Measurements from ENCODE around the gene PIK3C2G. TPM values are rescaled to one million over a fixed set of nuclear protein-coding genes. Genes with fewer than 3 reads are reported as not detected.

The PIK3C2G gene
- total and polyA plus RNA-seq, 3 donors from 2014 or later: 0.55 to 1.1 (median 0.62) TPM

GRCh38 chr12:18419311-18419710 lies 158.0 kb downstream of the PIK3C2G start:
- TF ChIP-seq POLR2A (IDR thresholded peaks at IDR 0.05): no peak
- TF ChIP-seq, protein P1, sequence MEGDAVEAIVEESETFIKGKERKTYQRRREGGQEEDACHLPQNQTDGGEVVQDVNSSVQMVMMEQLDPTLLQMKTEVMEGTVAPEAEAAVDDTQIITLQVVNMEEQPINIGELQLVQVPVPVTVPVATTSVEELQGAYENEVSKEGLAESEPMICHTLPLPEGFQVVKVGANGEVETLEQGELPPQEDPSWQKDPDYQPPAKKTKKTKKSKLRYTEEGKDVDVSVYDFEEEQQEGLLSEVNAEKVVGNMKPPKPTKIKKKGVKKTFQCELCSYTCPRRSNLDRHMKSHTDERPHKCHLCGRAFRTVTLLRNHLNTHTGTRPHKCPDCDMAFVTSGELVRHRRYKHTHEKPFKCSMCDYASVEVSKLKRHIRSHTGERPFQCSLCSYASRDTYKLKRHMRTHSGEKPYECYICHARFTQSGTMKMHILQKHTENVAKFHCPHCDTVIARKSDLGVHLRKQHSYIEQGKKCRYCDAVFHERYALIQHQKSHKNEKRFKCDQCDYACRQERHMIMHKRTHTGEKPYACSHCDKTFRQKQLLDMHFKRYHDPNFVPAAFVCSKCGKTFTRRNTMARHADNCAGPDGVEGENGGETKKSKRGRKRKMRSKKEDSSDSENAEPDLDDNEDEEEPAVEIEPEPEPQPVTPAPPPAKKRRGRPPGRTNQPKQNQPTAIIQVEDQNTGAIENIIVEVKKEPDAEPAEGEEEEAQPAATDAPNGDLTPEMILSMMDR (IDR thresholded peaks at IDR 0.05): no peak
- intact Hi-C loops (cut with DNase I; ENCODE audit: low total_unique reads): no loop called here
- H3K9me3 ChIP-seq: no peaks in the 10 kb centered on the region
- 76 to 78% methylated on average over 4 of the region's 4 CpGs for whole genome bisulfite sequencing, 2 donors
- no peaks in the 10 kb centered on the region for H3K36me3 ChIP-seq (ENCODE audit: low read depth, missing control alignments)
- no peaks in the 10 kb centered on the region for H3K27me3 ChIP-seq
- no peak overlapping the region for H3K4me3 ChIP-seq
- no peaks in the 10 kb centered on the region for H3K4me1 ChIP-seq
- H3K27ac ChIP-seq: no peak overlapping the region
- DNase-seq: no peak

DNA sequence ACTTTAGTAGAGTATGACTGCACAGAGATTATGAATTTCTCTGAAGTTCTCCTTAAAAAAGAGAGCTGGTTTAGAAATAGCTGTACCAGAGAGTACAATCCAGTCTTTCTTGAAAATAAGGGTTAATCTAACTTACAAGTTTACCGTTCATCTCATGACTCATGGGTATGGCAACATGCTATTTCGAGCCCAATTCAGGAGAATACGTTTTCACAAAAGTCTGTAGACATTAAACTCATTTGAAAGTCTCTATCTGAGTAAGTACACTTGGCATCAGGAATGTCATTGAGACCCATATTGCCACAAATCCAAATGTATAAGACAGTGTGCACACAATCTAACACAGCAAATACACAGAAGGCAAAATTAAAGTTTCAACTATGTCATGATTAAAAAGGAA lies 160.5 kb downstream of the PIK3C2G start:
- Histone ChIP-seq H3K27ac (no peak overlapping the region), H3K9me3 (no peaks in the 10 kb centered on the region), H3K4me1 (no peaks in the 10 kb centered on the region), H3K4me3 (no peak overlapping the region), H3K27me3 (no peaks in the 10 kb centered on the region), H3K36me3 (ENCODE audit: low read depth, missing control alignments) (no peaks in the 10 kb centered on the region)
- no peak for DNase-seq
- TF ChIP-seq, protein P1 (IDR thresholded peaks at IDR 0.05): no peak
- TF ChIP-seq POLR2A (IDR thresholded peaks at IDR 0.05): no peak
- WGBS, 2 donors: 76 to 85% methylated on average over 3 of the region's 3 CpGs
- intact Hi-C loops (cut with DNase I; ENCODE audit: low total_unique reads): no loop called here

DNA sequence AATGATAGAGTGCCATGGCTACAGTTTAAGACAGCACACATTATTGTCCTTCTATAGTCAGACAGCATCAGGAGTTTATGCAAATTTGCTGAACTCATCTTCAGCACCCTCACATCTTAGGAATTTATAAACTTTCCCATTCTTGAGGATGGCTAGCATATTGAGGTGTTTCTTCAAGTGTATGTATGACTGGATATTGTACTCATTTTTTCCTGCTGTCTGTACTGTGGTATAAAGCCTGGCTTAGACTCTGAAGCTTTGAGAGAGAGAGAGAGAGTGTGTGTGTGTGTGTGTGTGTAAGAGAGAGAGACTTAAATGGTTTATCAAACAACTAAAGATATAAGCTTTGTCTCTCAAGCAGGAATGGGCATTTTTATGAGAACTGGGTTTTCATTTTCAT lies 161.6 kb downstream of the PIK3C2G start:
- H3K27ac ChIP-seq: no peak overlapping the region

GRCh38 chr12:18424857-18425256 lies 163.5 kb downstream of the PIK3C2G start:
- WGBS, 2 donors: 85 to 90% methylated on average over 2 of the region's 2 CpGs
- Histone ChIP-seq H3K27me3 (no peaks in the 10 kb centered on the region), H3K36me3 (ENCODE audit: low read depth, missing control alignments) (no peaks in the 10 kb centered on the region), H3K4me1 (no peaks in the 10 kb centered on the region), H3K4me3 (no peak overlapping the region), H3K9me3 (no peaks in the 10 kb centered on the region), H3K27ac (no peak overlapping the region)
- DNase-seq: no peak
- intact Hi-C loops (cut with DNase I; ENCODE audit: low total_unique reads): no loop called here
- no peak for TF ChIP-seq POLR2A (IDR thresholded peaks at IDR 0.05)
- TF ChIP-seq, protein P1 (IDR thresholded peaks at IDR 0.05): no peak

More for the DNA sequence above, 161.6 kb downstream of the PIK3C2G start:
- intact Hi-C loops (cut with DNase I; ENCODE audit: low total_unique reads): no loop called here
- H3K27me3 ChIP-seq: no peaks in the 10 kb centered on the region
- TF ChIP-seq POLR2A (IDR thresholded peaks at IDR 0.05): no peak
- TF ChIP-seq, protein P1 (IDR thresholded peaks at IDR 0.05): no peak
- H3K4me1 ChIP-seq: no peaks in the 10 kb centered on the region
- no peaks in the 10 kb centered on the region for H3K9me3 ChIP-seq
- no peaks in the 10 kb centered on the region for H3K36me3 ChIP-seq (ENCODE audit: low read depth, missing control alignments)
- no peak overlapping the region for H3K4me3 ChIP-seq
- DNase-seq: no peak

- WGBS, 2 donors: 87 to 88% methylated on average over 3 of the region's 3 CpGs
- DNase-seq: no peak
- Histone ChIP-seq H3K4me1 (no peaks in the 10 kb centered on the region), H3K9me3 (no peaks in the 10 kb centered on the region), H3K4me3 (no peak overlapping the region), H3K27ac (no peak overlapping the region), H3K36me3 (ENCODE audit: low read depth, missing control alignments) (no peaks in the 10 kb centered on the region), H3K27me3 (no peaks in the 10 kb centered on the region)
- TF ChIP-seq POLR2A (IDR thresholded peaks at IDR 0.05): no peak
- TF ChIP-seq, protein P1 (IDR thresholded peaks at IDR 0.05): no peak
- intact Hi-C loops (cut with DNase I; ENCODE audit: low total_unique reads): no loop called here
Measured at GRCh38 chr12:18427520-18427919, 166.2 kb downstream of the PIK3C2G start.

All from testis (tissue), 3 donors.